Effector CD4-positive, alpha-beta T cell (primary cell): ENCODE results near the gene MYO9A.
"Not testable (repeated sequence)": the region's sequence is repeated elsewhere in the genome, so short reads cannot be mapped to it uniquely, and the experiment has no call there.

Experiments used
- DNase-seq: peaks from one replicate; pipeline ENCODE4 v3.0.0-alpha.2; 2020

The MYO9A gene

GRCh38 chr15:72136170-72137051 lies 18.5 kb upstream of the MYO9A start:
- DNase-seq, result no peak

GRCh38 chr15:72135719-72136118 lies 17.8 kb upstream of the MYO9A start:
- no peak for DNase-seq

- DNase-seq, result no peak
Observed at GRCh38 chr15:72133211-72133610, 15.3 kb upstream of the MYO9A start.

- DNase-seq, result no peak
Observed at GRCh38 chr15:72131922-72132321, 14.0 kb upstream of the MYO9A start.

- DNase-seq, result no peak
Observed at GRCh38 chr15:72130272-72130671, 12.3 kb upstream of the MYO9A start.

- DNase-seq, result no peak
Observed at GRCh38 chr15:72128359-72128758, 10.4 kb upstream of the MYO9A start.

- no peak for DNase-seq
Observed at GRCh38 chr15:72127724-72128322, 9.9 kb upstream of the MYO9A start.

- no peak for DNase-seq
Observed at GRCh38 chr15:72124218-72124617, 6.3 kb upstream of the MYO9A start.

- DNase-seq, result peak; percentile 59
Observed at GRCh38 chr15:72117486-72118016, 399 bp downstream of the MYO9A start.

GRCh38 chr15:72116731-72117485 lies 1.0 kb downstream of the MYO9A start:
- DNase-seq, result no peak

GRCh38 chr15:72113347-72114031 lies 4.5 kb downstream of the MYO9A start:
- no peak for DNase-seq

GRCh38 chr15:72112805-72113204 lies 5.1 kb downstream of the MYO9A start:
- no peak for DNase-seq

- DNase-seq, result no peak
Observed at GRCh38 chr15:72112116-72112515, 5.8 kb downstream of the MYO9A start.

- DNase-seq, result no peak
Observed at GRCh38 chr15:72110355-72110754, 7.6 kb downstream of the MYO9A start.

- DNase-seq, result no peak
Observed at GRCh38 chr15:72106068-72106467, 11.9 kb downstream of the MYO9A start.

GRCh38 chr15:72105111-72105510 lies 12.8 kb downstream of the MYO9A start:
- DNase-seq, result no peak

GRCh38 chr15:72100551-72100950 lies 17.4 kb downstream of the MYO9A start:
- DNase-seq, result not testable (repeated sequence)

- DNase-seq, result no peak
Observed at GRCh38 chr15:72099155-72099554, 18.8 kb downstream of the MYO9A start.

- DNase-seq, result no peak
Observed at GRCh38 chr15:72098040-72098439, 19.9 kb downstream of the MYO9A start.

- DNase-seq, result no peak
Observed at GRCh38 chr15:72096796-72097195, 21.2 kb downstream of the MYO9A start.

- DNase-seq, result no peak
Observed at GRCh38 chr15:72092691-72093090, 25.3 kb downstream of the MYO9A start.

- no peak for DNase-seq
Observed at GRCh38 chr15:72092006-72092405, 25.9 kb downstream of the MYO9A start.
